Esophagus muscularis mucosa (tissue), 4 donors: ENCODE data around the gene NOS3.

Experiments
- EP300 ChIP-seq: sonication (generic); formaldehyde crosslinking; IDR thresholded peaks from one replicate; pipeline ENCODE4 v1.6.1; 2017; ENCODE audit warnings: antibody characterized with exemption
- POLR2A ChIP-seq: fragments of 450-650 bp; IDR thresholded peaks from one replicate; pipeline ENCODE4 v1.6.1; 2017; ENCODE audit warnings: antibody characterized with exemption, moderate library complexity, mild to moderate bottlenecking, low read depth
- POLR2AphosphoS5 ChIP-seq, 2 donors: sonication (generic); formaldehyde crosslinking; IDR thresholded peaks; one replicate each; pipeline ENCODE4 v1.6.1; 2017; ENCODE audit warnings: antibody characterized with exemption in 2 of 2
- TF ChIP-seq, protein P1 (sequence below), 3 experiments: fragments of 200-600 bp in 2 of 3; fragments of 450-650 bp in 1 of 3; sonication (generic) in 2 of 3; IDR thresholded peaks; one replicate each; pipeline ENCODE4 v1.5.1; 2017 to 2019; ENCODE audit warnings: antibody characterized with exemption in 3 of 3, mild to moderate bottlenecking in 2 of 3, moderate library complexity in 1 of 3

- TF ChIP-seq POLR2A (no peak), POLR2AphosphoS5 (IDR thresholded peaks at IDR 0.05) (no peak), EP300 (no peak)
- TF ChIP-seq, protein P1, sequence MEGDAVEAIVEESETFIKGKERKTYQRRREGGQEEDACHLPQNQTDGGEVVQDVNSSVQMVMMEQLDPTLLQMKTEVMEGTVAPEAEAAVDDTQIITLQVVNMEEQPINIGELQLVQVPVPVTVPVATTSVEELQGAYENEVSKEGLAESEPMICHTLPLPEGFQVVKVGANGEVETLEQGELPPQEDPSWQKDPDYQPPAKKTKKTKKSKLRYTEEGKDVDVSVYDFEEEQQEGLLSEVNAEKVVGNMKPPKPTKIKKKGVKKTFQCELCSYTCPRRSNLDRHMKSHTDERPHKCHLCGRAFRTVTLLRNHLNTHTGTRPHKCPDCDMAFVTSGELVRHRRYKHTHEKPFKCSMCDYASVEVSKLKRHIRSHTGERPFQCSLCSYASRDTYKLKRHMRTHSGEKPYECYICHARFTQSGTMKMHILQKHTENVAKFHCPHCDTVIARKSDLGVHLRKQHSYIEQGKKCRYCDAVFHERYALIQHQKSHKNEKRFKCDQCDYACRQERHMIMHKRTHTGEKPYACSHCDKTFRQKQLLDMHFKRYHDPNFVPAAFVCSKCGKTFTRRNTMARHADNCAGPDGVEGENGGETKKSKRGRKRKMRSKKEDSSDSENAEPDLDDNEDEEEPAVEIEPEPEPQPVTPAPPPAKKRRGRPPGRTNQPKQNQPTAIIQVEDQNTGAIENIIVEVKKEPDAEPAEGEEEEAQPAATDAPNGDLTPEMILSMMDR (IDR thresholded peaks at IDR 0.05) = no peak
Measured at GRCh38 chr7:151031011-151031410, 40.2 kb downstream of the NOS3 start.
